ENCODE data around the gene DOCK4. TPM values are rescaled to one million over a fixed set of nuclear protein-coding genes. Genes with fewer than 3 reads are reported as not detected.
A peak's percentile ranks its signal among the peaks of the same experiment; 100 is the strongest.

The DOCK4 gene
- total and polyA plus RNA-seq, 2 of the 8 experiments (the other 6 are each of a cell fraction or from before 2014, with no cell fraction given), result 5.1 to 23.6 TPM

DNA sequence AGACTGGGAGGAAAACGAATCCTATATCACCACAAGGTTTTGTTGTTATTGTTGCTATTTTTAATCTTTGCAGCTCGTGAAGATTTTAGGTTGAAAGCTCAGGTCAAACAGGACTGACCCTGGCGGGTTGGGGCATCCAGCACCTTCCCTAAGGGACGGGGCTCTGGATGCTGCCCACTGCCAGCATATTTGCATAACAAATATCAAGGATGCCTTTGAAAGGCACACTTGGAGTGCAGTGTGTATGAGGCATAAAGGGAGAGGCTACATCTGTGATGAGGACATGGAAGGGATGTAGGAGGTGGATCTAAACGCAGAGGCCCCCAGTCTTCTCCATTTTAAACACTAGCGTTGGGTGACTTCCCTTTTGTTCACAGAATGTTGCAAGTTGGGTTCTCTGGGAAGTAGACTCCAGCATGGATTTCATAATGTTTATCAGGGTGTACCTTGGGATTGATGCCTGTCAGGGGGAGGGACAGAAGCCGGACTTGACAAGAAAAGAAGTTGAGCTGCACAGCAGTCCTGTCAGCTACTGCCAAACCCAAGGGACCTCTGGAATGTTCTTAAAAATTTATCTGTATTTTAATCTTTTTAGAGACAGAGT, 462.9 kb downstream of the DOCK4 start:
- no peak overlapping the region for H3K27ac ChIP-seq (ENCODE audit: low read depth, low read length)

More for the DNA sequence above, 462.9 kb downstream of the DOCK4 start:
- Histone ChIP-seq H3K4me2 (ENCODE audit: insufficient read depth in 1 of 2, low read depth in 2 of 2, low read length in 2 of 2) (peak overlapping the region in 1 of 2 experiments; percentile 37; a peak in 2 of 4 replicates), H3K56ac (replicated peaks; ENCODE audit: insufficient read length, low read depth, low read length) (no peak overlapping the region), H3K14ac (ENCODE audit: insufficient read length) (no peak overlapping the region), H3K36me3 (ENCODE audit: control insufficient read depth in 2 of 4, insufficient read depth in 4 of 4, low read length in 3 of 4) (peaks cover 0 to 3% (median under 1%) of the 10 kb centered on the region in 4 experiments; a peak in 1 of 8 replicates), H3K9me3 (ENCODE audit: insufficient read depth in 2 of 2, low read depth in 1 of 2, low read length in 1 of 2) (peaks cover 0 to 3% of the 10 kb centered on the region in 2 experiments; a peak in 1 of 4 replicates), H2AK5ac (ENCODE audit: low read depth, low read length) (no peak overlapping the region), H3K79me2 (ENCODE audit: control insufficient read depth in 1 of 2, insufficient read depth in 2 of 2, low read length in 2 of 2) (no peaks in the 10 kb centered on the region), H3K4me1 (replicated peaks in 1 of 4; ENCODE audit: control insufficient read depth in 3 of 4, insufficient read depth in 4 of 4, low read length in 3 of 4) (peaks cover 0 to 9% (median 0%) of the 10 kb centered on the region in 4 experiments; a peak in 1 of 7 replicates), H4K5ac (ENCODE audit: insufficient read length, low read depth, low read length) (no peak overlapping the region), H3K4me3 (ENCODE audit: extremely low read depth in 1 of 4, insufficient read depth in 2 of 4, low read depth in 3 of 4, low read length in 4 of 4) (no peak overlapping the region), H3K4ac (replicated peaks; ENCODE audit: insufficient read length, low read depth, low read length) (no peak overlapping the region), H2BK120ac (replicated peaks; ENCODE audit: low read depth, low read length) (no peak overlapping the region), H2BK20ac (ENCODE audit: low read length) (0 out of 2 replicates have a peak overlapping the region, but pooled peaks have one; percentile 55), H2BK12ac (ENCODE audit: low read depth, low read length) (no peak overlapping the region), H3K27me3 (replicated peaks in 1 of 4; ENCODE audit: control insufficient read depth in 3 of 4, extremely low read depth in 1 of 4, insufficient read depth in 3 of 4, low read length in 3 of 4) (no peaks in the 10 kb centered on the region), H3K23me2 (ENCODE audit: low read depth, low read length) (no peaks in the 10 kb centered on the region), H2BK15ac (ENCODE audit: low read length) (no peak overlapping the region), H3K18ac (ENCODE audit: extremely low read depth, low read length) (no peak overlapping the region), H4K20me1 (replicated peaks in 1 of 2; ENCODE audit: control insufficient read depth in 1 of 2, insufficient read depth in 2 of 2, low read length in 2 of 2) (no peaks in the 10 kb centered on the region), H4K91ac (replicated peaks; ENCODE audit: insufficient read length, low read length) (no peak overlapping the region), H3K9ac (replicated peaks in 1 of 4; ENCODE audit: extremely low read depth in 1 of 4, low read depth in 3 of 4, low read length in 3 of 4) (no peak overlapping the region), H2BK5ac (ENCODE audit: low read depth, low read length) (no peak overlapping the region), H3K23ac (ENCODE audit: insufficient read length) (no peak overlapping the region), H4K8ac (ENCODE audit: extremely low read depth, insufficient read depth, low read length) (no peak overlapping the region), H2AFZ (ENCODE audit: low read length) (no peak overlapping the region), H3K79me1 (ENCODE audit: low read depth, low read length) (no peaks in the 10 kb centered on the region)
- ChIA-PET POLR2A (ENCODE audit: partially characterized antibody) (interaction anchor here (1.2 to 1.7 kb wide), 2 partner anchors 708 to 709 kb away, joined by 3 to 5 read pairs; no protein-coding TSS in a partner anchor), CTCF (ENCODE audit: partially characterized antibody) (interaction anchor here (0.6 to 7.8 kb wide), 16 partner anchors 10 to 767 kb away, joined by 3 to 59 read pairs (median 4); partner anchors contain the start of gene LSMEM1)
- FAIRE-seq, result no peak
- 54% methylated on average over 7 of the region's 7 CpGs; no CpG with 5 or more reads in 1 of the 2 experiments for WGBS, 2 experiments (ENCODE audit: extremely low coverage in 1 of 2, insufficient coverage in 1 of 2, insufficient read length in 1 of 2, insufficient replicate concordance in 2 of 2, low coverage in 1 of 2, low lambda C conversion rate in 2 of 2, missing lambda C conversion rate in 1 of 2)
- DNase-seq (ENCODE audit: low read depth in 1 of 2, low spot score in 2 of 2), result no peak
- TF ChIP-seq POU5F1 (IDR thresholded peaks at IDR 0.05; ENCODE audit: low read depth, low read length) (no peak), POLR2A (IDR thresholded peaks at IDR 0.05; ENCODE audit: control extremely low read depth in 1 of 2, low read depth in 2 of 2, low read length in 2 of 2) (no peak), CREB1 (IDR thresholded peaks at IDR 0.05) (no peak), JUN (IDR thresholded peaks at IDR 0.05; ENCODE audit: low read depth, low read length) (no peak), EP300 (IDR thresholded peaks at IDR 0.05; ENCODE audit: borderline replicate concordance in 1 of 2, low read depth in 2 of 2, low read length in 2 of 2) (no peak), RXRA (IDR thresholded peaks at IDR 0.05; ENCODE audit: insufficient read depth, low read depth, low read length) (no peak), FOSL1 (IDR thresholded peaks at IDR 0.05; ENCODE audit: insufficient read depth, low read depth, low read length) (no peak), SUZ12 (IDR thresholded peaks at IDR 0.05; ENCODE audit: low read length) (no peak)

Measured in H1 (cell line).